Measurements from ENCODE around the gene HDAC9. TPM values are rescaled to one million over a fixed set of nuclear protein-coding genes. Genes with fewer than 3 reads are reported as not detected.
A peak's percentile ranks its signal among the peaks of the same experiment; 100 is the strongest.

The HDAC9 gene
- total and polyA plus RNA-seq, 2 donors (not counting 1 experiment from before 2014, with no cell fraction given): 2.9 to 7.9 TPM

GRCh38 chr7:18659746-18660145 is 164.2 kb downstream of the HDAC9 start:
- DNase-seq (ENCODE audit: low read depth in 2 of 2): no peak
- H2AFZ ChIP-seq (ENCODE audit: low read length): peak overlapping the region; percentile 20
- TF ChIP-seq EZH2 (IDR thresholded peaks at IDR 0.05; ENCODE audit: low read length, missing control alignments) (no peak), CTCF (conservative IDR thresholded peaks at IDR 0.05 in 1 of 2, IDR thresholded peaks at IDR 0.05 in 1 of 2; ENCODE audit: low read depth in 1 of 2, low read length in 2 of 2) (no peak)
- no peaks in the 10 kb centered on the region for H4K20me1 ChIP-seq (ENCODE audit: control insufficient read depth, extremely low read depth, insufficient read depth, low read length)
- no peaks in the 10 kb centered on the region for H3K79me2 ChIP-seq (ENCODE audit: control insufficient read depth, insufficient read depth, low read length)
- H3K4me3 ChIP-seq (replicated peaks in 1 of 4; ENCODE audit: control extremely low read depth in 1 of 4, insufficient read depth in 1 of 4, low read depth in 3 of 4, low read length in 4 of 4): no peak overlapping the region
- no peaks in the 10 kb centered on the region for H3K36me3 ChIP-seq (ENCODE audit: control insufficient read depth, insufficient read depth, low read length)
- no peak overlapping the region for H3K9ac ChIP-seq (ENCODE audit: insufficient read depth, low read length)
- H3K4me1 ChIP-seq (ENCODE audit: control insufficient read depth, extremely low read depth, insufficient read depth, low read length): no peaks in the 10 kb centered on the region
- H3K4me2 ChIP-seq (ENCODE audit: extremely low read depth, insufficient read depth, low read length): no peak overlapping the region
- H3K27ac ChIP-seq (ENCODE audit: insufficient read depth, low read length): no peak overlapping the region
- H3K27me3 ChIP-seq (ENCODE audit: control insufficient read depth, insufficient read depth, low read length): no peaks in the 10 kb centered on the region
- H3K9me3 ChIP-seq (ENCODE audit: control insufficient read depth, insufficient read depth, low read depth, low read length): no peaks in the 10 kb centered on the region

- Histone ChIP-seq H3K9me3 (ENCODE audit: control insufficient read depth, insufficient read depth, low read depth, low read length) (no peaks in the 10 kb centered on the region), H3K27ac (ENCODE audit: insufficient read depth, low read length) (no peak overlapping the region), H3K27me3 (ENCODE audit: control insufficient read depth, insufficient read depth, low read length) (no peaks in the 10 kb centered on the region), H3K4me3 (replicated peaks in 1 of 4; ENCODE audit: control extremely low read depth in 1 of 4, insufficient read depth in 1 of 4, low read depth in 3 of 4, low read length in 4 of 4) (no peak overlapping the region), H3K4me1 (ENCODE audit: control insufficient read depth, extremely low read depth, insufficient read depth, low read length) (no peaks in the 10 kb centered on the region), H3K36me3 (ENCODE audit: control insufficient read depth, insufficient read depth, low read length) (no peaks in the 10 kb centered on the region), H3K9ac (ENCODE audit: insufficient read depth, low read length) (no peak overlapping the region), H3K79me2 (ENCODE audit: control insufficient read depth, insufficient read depth, low read length) (no peaks in the 10 kb centered on the region), H2AFZ (ENCODE audit: low read length) (no peak overlapping the region), H3K4me2 (ENCODE audit: extremely low read depth, insufficient read depth, low read length) (no peak overlapping the region), H4K20me1 (ENCODE audit: control insufficient read depth, extremely low read depth, insufficient read depth, low read length) (no peaks in the 10 kb centered on the region)
- TF ChIP-seq CTCF (conservative IDR thresholded peaks at IDR 0.05 in 1 of 2, IDR thresholded peaks at IDR 0.05 in 1 of 2; ENCODE audit: low read depth in 1 of 2, low read length in 2 of 2) (no peak), EZH2 (IDR thresholded peaks at IDR 0.05; ENCODE audit: low read length, missing control alignments) (no peak)
- DNase-seq (ENCODE audit: low read depth in 2 of 2): no peak
Observed at GRCh38 chr7:18663321-18663720, 167.8 kb downstream of the HDAC9 start.

- Histone ChIP-seq H3K4me2 (ENCODE audit: extremely low read depth, insufficient read depth, low read length) (no peak overlapping the region), H3K27me3 (ENCODE audit: control insufficient read depth, insufficient read depth, low read length) (no peaks in the 10 kb centered on the region), H3K4me3 (replicated peaks in 1 of 4; ENCODE audit: control extremely low read depth in 1 of 4, insufficient read depth in 1 of 4, low read depth in 3 of 4, low read length in 4 of 4) (no peak overlapping the region), H3K27ac (ENCODE audit: insufficient read depth, low read length) (no peak overlapping the region), H3K79me2 (ENCODE audit: control insufficient read depth, insufficient read depth, low read length) (no peaks in the 10 kb centered on the region), H4K20me1 (ENCODE audit: control insufficient read depth, extremely low read depth, insufficient read depth, low read length) (no peaks in the 10 kb centered on the region), H3K9me3 (ENCODE audit: control insufficient read depth, insufficient read depth, low read depth, low read length) (no peaks in the 10 kb centered on the region), H2AFZ (ENCODE audit: low read length) (no peak overlapping the region), H3K9ac (ENCODE audit: insufficient read depth, low read length) (no peak overlapping the region), H3K4me1 (ENCODE audit: control insufficient read depth, extremely low read depth, insufficient read depth, low read length) (no peaks in the 10 kb centered on the region), H3K36me3 (ENCODE audit: control insufficient read depth, insufficient read depth, low read length) (no peaks in the 10 kb centered on the region)
- DNase-seq (ENCODE audit: low read depth in 2 of 2): peak; percentile 56 to 65
- peak; percentile 91 to 94 for TF ChIP-seq CTCF (conservative IDR thresholded peaks at IDR 0.05 in 1 of 2, IDR thresholded peaks at IDR 0.05 in 1 of 2; ENCODE audit: low read depth in 1 of 2, low read length in 2 of 2)
- no peak for TF ChIP-seq EZH2 (IDR thresholded peaks at IDR 0.05; ENCODE audit: low read length, missing control alignments)
Observed at GRCh38 chr7:18666107-18666728, 170.7 kb downstream of the HDAC9 start.

Data from fibroblast of lung (primary cell).